OCI-LY1 (cell line): ENCODE results near the gene TIMM23.

Experiments
- H2AFZ ChIP-seq: fragments of 200-600 bp; sonication (generic), shearing (Covaris generic); 2 replicates; pipeline ENCODE4 v1.6.0; 2014; ENCODE audit warnings: antibody characterized with exemption, mild to moderate bottlenecking, low read length
- H3F3A ChIP-seq: fragments of 200-600 bp; sonication (generic), shearing (Covaris generic); 2 replicates; pipeline ENCODE4 v1.6.0; 2014; ENCODE audit warnings: mild to moderate bottlenecking, antibody characterized with exemption, low read length, moderate library complexity; ENCODE audit not compliant: insufficient read depth
- H3K27ac ChIP-seq: fragments of 200-600 bp; sonication (generic); 2 replicates; pipeline ENCODE4 v1.5.1; 2014; ENCODE audit warnings: low read length, mixed run types, mild to moderate bottlenecking, low read depth; ENCODE audit not compliant: poor library complexity, severe bottlenecking
- H3K27me3 ChIP-seq: fragments of 200-600 bp; sonication (generic); 2 replicates; pipeline ENCODE4 v1.6.0; 2014; ENCODE audit warnings: antibody characterized with exemption, mild to moderate bottlenecking, low read length, moderate library complexity; ENCODE audit not compliant: insufficient read depth
- H3K36me3 ChIP-seq: fragments of 200-600 bp; sonication (generic); 2 replicates; pipeline ENCODE4 v1.6.1; 2014; ENCODE audit warnings: mild to moderate bottlenecking, antibody characterized with exemption, low read length, moderate library complexity, mixed read lengths; ENCODE audit not compliant: insufficient read depth
- H3K4me1 ChIP-seq: fragments of 200-600 bp; sonication (generic); 2 replicates; pipeline ENCODE4 v1.5.1; 2014; ENCODE audit warnings: mild to moderate bottlenecking, low read length, moderate library complexity; ENCODE audit not compliant: insufficient read depth, severe bottlenecking
- H3K4me2 ChIP-seq: fragments of 200-600 bp; sonication (generic), shearing (Covaris generic); 2 replicates; pipeline ENCODE4 v1.6.1; 2014; ENCODE audit warnings: low read length
- H3K4me3 ChIP-seq: fragments of 200-600 bp; sonication (generic); 2 replicates; pipeline ENCODE4 v1.5.1; 2014; ENCODE audit warnings: low read length, low read depth, mild to moderate bottlenecking, mixed read lengths; ENCODE audit not compliant: poor library complexity, severe bottlenecking
- H3K79me2 ChIP-seq: fragments of 200-600 bp; shearing (Covaris generic); 2 replicates; pipeline ENCODE4 v1.6.1; 2016; ENCODE audit warnings: mixed run types, low read length, mixed read lengths; ENCODE audit not compliant: insufficient read depth
- H3K9ac ChIP-seq: fragments of 200-600 bp; sonication (generic), shearing (Covaris generic); 2 replicates; pipeline ENCODE4 v1.6.1; 2014; ENCODE audit warnings: mild to moderate bottlenecking, low read length, mixed read lengths
- H3K9me2 ChIP-seq: fragments of 200-600 bp; sonication (generic), shearing (Covaris generic); 2 replicates; pipeline ENCODE4 v1.6.1; 2014; ENCODE audit warnings: low read depth, mild to moderate bottlenecking, low read length, mixed read lengths
- H3K9me3 ChIP-seq: fragments of 200-600 bp; shearing (Covaris generic); 2 replicates; pipeline ENCODE4 v1.6.1; 2014; ENCODE audit warnings: low read length, mixed read lengths
- H4K20me1 ChIP-seq: fragments of 200-600 bp; sonication (generic), shearing (Covaris generic); 2 replicates; pipeline ENCODE4 v1.6.0; 2016; ENCODE audit warnings: mild to moderate bottlenecking, low read length; ENCODE audit not compliant: insufficient read depth
- CTCF ChIP-seq: fragments of 200-600 bp; sonication (generic), shearing (Covaris generic); IDR thresholded peaks from 2 replicates; pipeline ENCODE4 v1.5.1; 2017; ENCODE audit warnings: mild to moderate bottlenecking, antibody characterized with exemption, low read length, moderate library complexity, mixed read lengths
- EZH2 ChIP-seq: fragments of 200-600 bp; sonication (generic), shearing (Covaris generic); IDR thresholded peaks from 2 replicates; pipeline ENCODE4 v1.8.0; 2017; ENCODE audit warnings: borderline replicate concordance, mixed run types, mild to moderate bottlenecking, antibody characterized with exemption, low read length, moderate library complexity, mixed read lengths

The TIMM23 gene

GRCh38 chr10:46050941-46051623, 78.8 kb downstream of the TIMM23 start:
- TF ChIP-seq CTCF: no peak
- TF ChIP-seq EZH2: no peak
- H3K4me2 ChIP-seq: no peak overlapping the region
- no peaks in the 10 kb centered on the region for H3K36me3 ChIP-seq

GRCh38 chr10:46052057-46052790, 79.9 kb downstream of the TIMM23 start:
- Histone ChIP-seq H3K27ac (no peak overlapping the region), H3K4me2 (no peak overlapping the region), H3K9ac (no peak overlapping the region), H3K4me1 (no peaks in the 10 kb centered on the region), H3K79me2 (no peaks in the 10 kb centered on the region), H3K27me3 (no peaks in the 10 kb centered on the region), H3K4me3 (no peak overlapping the region), H3F3A (no peaks in the 10 kb centered on the region), H3K36me3 (no peaks in the 10 kb centered on the region; the same call in 1 of the 2 replicates), H2AFZ (no peak overlapping the region), H4K20me1 (no peaks in the 10 kb centered on the region), H3K9me2 (no peaks in the 10 kb centered on the region), H3K9me3 (no peaks in the 10 kb centered on the region)
- TF ChIP-seq EZH2 (no peak), CTCF (no peak)

More at GRCh38 chr10:46050941-46051623, 78.8 kb downstream of the TIMM23 start:
- no peaks in the 10 kb centered on the region for H3K9me2 ChIP-seq
- H3K9ac ChIP-seq: no peak overlapping the region
- no peaks in the 10 kb centered on the region for H4K20me1 ChIP-seq
- no peak overlapping the region for H2AFZ ChIP-seq
- no peak overlapping the region for H3K4me3 ChIP-seq
- H3K4me1 ChIP-seq: no peaks in the 10 kb centered on the region
- no peaks in the 10 kb centered on the region for H3K9me3 ChIP-seq
- no peak overlapping the region for H3K27ac ChIP-seq
- H3F3A ChIP-seq: no peaks in the 10 kb centered on the region
- no peaks in the 10 kb centered on the region for H3K27me3 ChIP-seq
- no peaks in the 10 kb centered on the region for H3K79me2 ChIP-seq

- Histone ChIP-seq H3F3A (no peaks in the 10 kb centered on the region), H3K4me1 (no peaks in the 10 kb centered on the region), H3K36me3 (no peaks in the 10 kb centered on the region; the same call in 1 of the 2 replicates), H2AFZ (no peak overlapping the region), H3K9me3 (no peaks in the 10 kb centered on the region), H3K27ac (no peak overlapping the region), H3K27me3 (no peaks in the 10 kb centered on the region), H4K20me1 (no peaks in the 10 kb centered on the region), H3K4me3 (no peak overlapping the region), H3K4me2 (no peak overlapping the region), H3K9ac (no peak overlapping the region), H3K79me2 (no peaks in the 10 kb centered on the region), H3K9me2 (no peaks in the 10 kb centered on the region)
- TF ChIP-seq EZH2: no peak
- TF ChIP-seq CTCF: no peak
These were observed 80.6 kb downstream of the TIMM23 start for GRCh38 chr10:46052791-46053375.
